Measurements from ENCODE around the gene ZC3H6.

ZC3H6 gene

GRCh38 chr2:112295407-112296078 lies 20.1 kb downstream of the ZC3H6 start:
- Mint-ChIP-seq H3K27me3 (no peaks in the 10 kb centered on the region), H3K27ac (no peak overlapping the region), H3K4me1 (ENCODE audit: low read depth) (peaks cover 4% of the 10 kb centered on the region), H3K36me3 (peaks cover 3% of the 10 kb centered on the region), H3K4me3 (no peak overlapping the region), H3K9me3 (ENCODE audit: low read depth) (no peaks in the 10 kb centered on the region)

GRCh38 chr2:112296407-112296806 lies 21.0 kb downstream of the ZC3H6 start:
- Mint-ChIP-seq H3K27ac (no peak overlapping the region), H3K36me3 (peaks cover 7% of the 10 kb centered on the region), H3K4me1 (ENCODE audit: low read depth) (peaks cover 4% of the 10 kb centered on the region), H3K9me3 (ENCODE audit: low read depth) (no peaks in the 10 kb centered on the region), H3K4me3 (no peak overlapping the region), H3K27me3 (no peaks in the 10 kb centered on the region)

GRCh38 chr2:112301171-112301584 lies 25.8 kb downstream of the ZC3H6 start:
- no peak overlapping the region for H3K4me3 Mint-ChIP-seq
- peaks cover 6% of the 10 kb centered on the region for H3K4me1 Mint-ChIP-seq (ENCODE audit: low read depth)
- H3K9me3 Mint-ChIP-seq (ENCODE audit: low read depth) = no peaks in the 10 kb centered on the region
- peaks cover 15% of the 10 kb centered on the region for H3K36me3 Mint-ChIP-seq
- H3K27ac Mint-ChIP-seq = no peak overlapping the region
- no peaks in the 10 kb centered on the region for H3K27me3 Mint-ChIP-seq

- peaks cover 2% of the 10 kb centered on the region for H3K4me1 Mint-ChIP-seq (ENCODE audit: low read depth)
- H3K27ac Mint-ChIP-seq = no peak overlapping the region
- no peaks in the 10 kb centered on the region for H3K9me3 Mint-ChIP-seq (ENCODE audit: low read depth)
- H3K36me3 Mint-ChIP-seq = peaks cover 15% of the 10 kb centered on the region
- H3K4me3 Mint-ChIP-seq = no peak overlapping the region
- H3K27me3 Mint-ChIP-seq = no peaks in the 10 kb centered on the region
Measured at GRCh38 chr2:112301973-112302372, 26.6 kb downstream of the ZC3H6 start.

- peaks cover 2% of the 10 kb centered on the region for H3K4me1 Mint-ChIP-seq (ENCODE audit: low read depth)
- H3K27me3 Mint-ChIP-seq = no peaks in the 10 kb centered on the region
- no peaks in the 10 kb centered on the region for H3K9me3 Mint-ChIP-seq (ENCODE audit: low read depth)
- H3K4me3 Mint-ChIP-seq = no peak overlapping the region
- no peak overlapping the region for H3K27ac Mint-ChIP-seq
- H3K36me3 Mint-ChIP-seq = peaks cover 15% of the 10 kb centered on the region
Measured at GRCh38 chr2:112304298-112304941, 29.0 kb downstream of the ZC3H6 start.

- Mint-ChIP-seq H3K36me3 (peaks cover 18% of the 10 kb centered on the region), H3K27ac (no peak overlapping the region), H3K27me3 (no peaks in the 10 kb centered on the region), H3K4me1 (ENCODE audit: low read depth) (peaks cover 2% of the 10 kb centered on the region), H3K9me3 (ENCODE audit: low read depth) (no peaks in the 10 kb centered on the region), H3K4me3 (no peak overlapping the region)
Measured at GRCh38 chr2:112305132-112305531, 29.7 kb downstream of the ZC3H6 start.

- H3K36me3 Mint-ChIP-seq = peaks cover 15% of the 10 kb centered on the region
- no peaks in the 10 kb centered on the region for H3K9me3 Mint-ChIP-seq (ENCODE audit: low read depth)
- H3K4me3 Mint-ChIP-seq = no peak overlapping the region
- H3K27me3 Mint-ChIP-seq = no peaks in the 10 kb centered on the region
- H3K4me1 Mint-ChIP-seq (ENCODE audit: low read depth) = no peaks in the 10 kb centered on the region
- no peak overlapping the region for H3K27ac Mint-ChIP-seq
Measured at GRCh38 chr2:112310906-112311305, 35.5 kb downstream of the ZC3H6 start.

- no peak overlapping the region for H3K4me3 Mint-ChIP-seq
- H3K27ac Mint-ChIP-seq = no peak overlapping the region
- peaks cover 15% of the 10 kb centered on the region for H3K36me3 Mint-ChIP-seq
- H3K27me3 Mint-ChIP-seq = no peaks in the 10 kb centered on the region
- no peaks in the 10 kb centered on the region for H3K4me1 Mint-ChIP-seq (ENCODE audit: low read depth)
- H3K9me3 Mint-ChIP-seq (ENCODE audit: low read depth) = no peaks in the 10 kb centered on the region
Measured at GRCh38 chr2:112311932-112312331, 36.5 kb downstream of the ZC3H6 start.

- no peaks in the 10 kb centered on the region for H3K27me3 Mint-ChIP-seq
- no peaks in the 10 kb centered on the region for H3K9me3 Mint-ChIP-seq (ENCODE audit: low read depth)
- no peak overlapping the region for H3K27ac Mint-ChIP-seq
- peaks cover 16% of the 10 kb centered on the region for H3K36me3 Mint-ChIP-seq
- no peak overlapping the region for H3K4me3 Mint-ChIP-seq
- no peaks in the 10 kb centered on the region for H3K4me1 Mint-ChIP-seq (ENCODE audit: low read depth)
Measured at GRCh38 chr2:112312821-112313220, 37.4 kb downstream of the ZC3H6 start.

GRCh38 chr2:112314856-112315255 lies 39.5 kb downstream of the ZC3H6 start:
- Mint-ChIP-seq H3K27ac (no peak overlapping the region), H3K9me3 (ENCODE audit: low read depth) (no peaks in the 10 kb centered on the region), H3K27me3 (no peaks in the 10 kb centered on the region), H3K4me1 (ENCODE audit: low read depth) (no peaks in the 10 kb centered on the region), H3K4me3 (no peak overlapping the region), H3K36me3 (peaks cover 15% of the 10 kb centered on the region)

- no peaks in the 10 kb centered on the region for H3K9me3 Mint-ChIP-seq (ENCODE audit: low read depth)
- no peaks in the 10 kb centered on the region for H3K27me3 Mint-ChIP-seq
- no peaks in the 10 kb centered on the region for H3K4me1 Mint-ChIP-seq (ENCODE audit: low read depth)
- H3K27ac Mint-ChIP-seq = no peak overlapping the region
- H3K4me3 Mint-ChIP-seq = no peak overlapping the region
- H3K36me3 Mint-ChIP-seq = peaks cover 5% of the 10 kb centered on the region
Measured at GRCh38 chr2:112317303-112318158, 42.1 kb downstream of the ZC3H6 start.

- H3K36me3 Mint-ChIP-seq = peaks cover 7% of the 10 kb centered on the region
- H3K9me3 Mint-ChIP-seq (ENCODE audit: low read depth) = no peaks in the 10 kb centered on the region
- no peaks in the 10 kb centered on the region for H3K27me3 Mint-ChIP-seq
- no peaks in the 10 kb centered on the region for H3K4me1 Mint-ChIP-seq (ENCODE audit: low read depth)
- no peak overlapping the region for H3K4me3 Mint-ChIP-seq
- H3K27ac Mint-ChIP-seq = no peak overlapping the region
Measured at GRCh38 chr2:112318515-112318914, 43.1 kb downstream of the ZC3H6 start.

GRCh38 chr2:112321375-112322320 lies 46.3 kb downstream of the ZC3H6 start:
- H3K4me3 Mint-ChIP-seq = no peak overlapping the region
- no peak overlapping the region for H3K27ac Mint-ChIP-seq
- H3K27me3 Mint-ChIP-seq = no peaks in the 10 kb centered on the region
- no peaks in the 10 kb centered on the region for H3K9me3 Mint-ChIP-seq (ENCODE audit: low read depth)
- peaks cover 10% of the 10 kb centered on the region for H3K36me3 Mint-ChIP-seq
- H3K4me1 Mint-ChIP-seq (ENCODE audit: low read depth) = no peaks in the 10 kb centered on the region

- Mint-ChIP-seq H3K9me3 (ENCODE audit: low read depth) (no peaks in the 10 kb centered on the region), H3K27ac (no peak overlapping the region), H3K4me3 (no peak overlapping the region), H3K4me1 (ENCODE audit: low read depth) (no peaks in the 10 kb centered on the region), H3K36me3 (peaks cover 15% of the 10 kb centered on the region), H3K27me3 (no peaks in the 10 kb centered on the region)
Measured at GRCh38 chr2:112322919-112323318, 47.5 kb downstream of the ZC3H6 start.

Data from activated naive CD8-positive, alpha-beta T cell (primary cell).